HEK293 (cell line): ENCODE data around the gene DACT2.

Experiments used
- RBAK ChIP-seq: fragments of 450-650 bp; formaldehyde crosslinking; IDR thresholded peaks from 2 replicates; pipeline ENCODE4 v1.5.1; 2016; ENCODE audit warnings: missing biosample characterization, missing genetic modification characterization
- ZBTB7A ChIP-seq: fragments of 450-650 bp; formaldehyde crosslinking; IDR thresholded peaks from 2 replicates; pipeline ENCODE4 v1.5.1; 2016; ENCODE audit warnings: low read depth, missing biosample characterization, missing genetic modification characterization
- TF ChIP-seq, protein P1 (sequence below): fragments of 450-650 bp; formaldehyde crosslinking; IDR thresholded peaks from 2 replicates; pipeline ENCODE4 v1.5.1; 2016; ENCODE audit warnings: missing biosample characterization, missing genetic modification characterization

GRCh38 chr6:168265827-168266815, 53.5 kb downstream of the DACT2 start:
- TF ChIP-seq RBAK (tag by site-specific recombination) = no peak
- TF ChIP-seq ZBTB7A (tag by site-specific recombination) = no peak
- TF ChIP-seq, protein P1, sequence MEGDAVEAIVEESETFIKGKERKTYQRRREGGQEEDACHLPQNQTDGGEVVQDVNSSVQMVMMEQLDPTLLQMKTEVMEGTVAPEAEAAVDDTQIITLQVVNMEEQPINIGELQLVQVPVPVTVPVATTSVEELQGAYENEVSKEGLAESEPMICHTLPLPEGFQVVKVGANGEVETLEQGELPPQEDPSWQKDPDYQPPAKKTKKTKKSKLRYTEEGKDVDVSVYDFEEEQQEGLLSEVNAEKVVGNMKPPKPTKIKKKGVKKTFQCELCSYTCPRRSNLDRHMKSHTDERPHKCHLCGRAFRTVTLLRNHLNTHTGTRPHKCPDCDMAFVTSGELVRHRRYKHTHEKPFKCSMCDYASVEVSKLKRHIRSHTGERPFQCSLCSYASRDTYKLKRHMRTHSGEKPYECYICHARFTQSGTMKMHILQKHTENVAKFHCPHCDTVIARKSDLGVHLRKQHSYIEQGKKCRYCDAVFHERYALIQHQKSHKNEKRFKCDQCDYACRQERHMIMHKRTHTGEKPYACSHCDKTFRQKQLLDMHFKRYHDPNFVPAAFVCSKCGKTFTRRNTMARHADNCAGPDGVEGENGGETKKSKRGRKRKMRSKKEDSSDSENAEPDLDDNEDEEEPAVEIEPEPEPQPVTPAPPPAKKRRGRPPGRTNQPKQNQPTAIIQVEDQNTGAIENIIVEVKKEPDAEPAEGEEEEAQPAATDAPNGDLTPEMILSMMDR (tag by site-specific recombination) = no peak
